ENCODE data around the gene EFNA5.

Gene EFNA5

DNA sequence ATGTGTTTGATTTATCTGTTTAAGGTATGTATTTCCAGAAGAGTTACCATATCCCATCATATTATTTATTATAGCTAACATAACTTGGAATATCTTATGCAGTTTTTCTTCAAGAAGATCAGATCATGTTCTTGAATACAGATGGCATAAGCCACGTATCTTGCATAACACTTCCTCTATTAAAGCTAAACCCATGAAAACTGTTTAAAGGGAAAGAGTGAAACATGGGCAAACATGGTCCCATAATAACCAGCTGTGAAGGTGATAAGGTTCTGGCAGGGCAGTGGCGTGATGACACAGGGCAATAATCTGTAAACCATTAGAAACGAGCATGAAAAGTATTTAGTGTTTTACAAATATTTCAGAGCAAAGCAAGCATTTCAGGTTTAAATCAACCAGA lies 34.2 kb downstream of the EFNA5 start:
- DNase-seq, result no peak

DNA sequence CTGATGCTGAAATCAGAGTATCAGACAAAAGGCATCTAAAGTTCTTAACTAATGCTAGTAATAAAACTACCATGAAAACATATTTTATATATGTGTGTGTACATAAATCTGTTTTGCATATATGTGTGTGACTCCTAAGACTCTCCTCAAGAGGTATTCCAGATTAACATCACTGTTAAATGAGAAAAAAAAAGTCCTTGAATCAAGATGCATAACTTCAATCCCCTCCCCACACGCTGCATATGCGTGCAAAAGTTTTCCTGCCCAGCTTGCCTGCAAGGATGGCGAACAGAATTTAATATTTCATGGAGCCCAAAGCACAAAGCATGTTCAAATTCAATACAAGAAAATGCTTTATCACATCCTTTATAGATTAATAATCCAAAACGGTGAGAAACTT lies 34.7 kb downstream of the EFNA5 start:
- DNase-seq, result no peak

DNA sequence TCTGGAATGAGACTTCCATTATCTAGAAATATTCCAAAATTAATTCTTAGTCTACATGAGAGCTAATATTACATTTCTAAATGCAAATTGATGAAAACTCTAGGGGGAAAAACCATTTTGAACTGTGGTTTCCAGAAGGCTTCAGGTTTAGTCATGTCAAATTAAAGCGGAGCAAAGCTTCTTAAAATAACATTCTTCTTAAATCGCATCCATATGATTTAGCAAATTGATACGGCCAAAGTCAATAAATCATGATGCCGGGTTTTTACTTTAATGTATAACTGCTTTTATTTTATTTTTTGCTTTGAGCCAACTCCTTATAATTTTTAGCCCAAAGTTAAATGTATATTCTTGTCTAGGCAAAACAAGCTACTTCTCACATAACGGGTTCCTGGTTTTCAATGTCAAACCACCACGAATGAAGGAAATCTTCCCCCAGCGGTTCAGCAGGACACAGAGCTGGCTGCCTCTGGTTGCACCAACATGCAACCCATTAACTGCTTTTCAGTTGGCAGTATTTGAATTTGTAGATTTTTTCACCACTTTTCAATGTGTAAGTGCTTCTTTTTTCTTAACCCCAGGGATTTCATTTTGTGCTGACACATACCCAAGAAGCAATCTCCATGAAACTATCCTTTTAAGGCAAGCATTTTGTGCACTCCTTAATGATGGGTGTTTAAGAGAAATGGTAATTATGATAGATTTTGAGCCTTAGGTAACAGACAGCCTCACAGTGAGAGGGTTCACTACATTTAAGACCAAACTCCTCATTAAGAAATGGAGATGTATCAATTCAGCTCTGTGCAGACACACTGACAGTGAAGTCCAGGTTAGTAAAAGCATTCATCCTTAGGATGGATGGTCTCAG lies 35.5 kb downstream of the EFNA5 start:
- DNase-seq, result no peak

DNA sequence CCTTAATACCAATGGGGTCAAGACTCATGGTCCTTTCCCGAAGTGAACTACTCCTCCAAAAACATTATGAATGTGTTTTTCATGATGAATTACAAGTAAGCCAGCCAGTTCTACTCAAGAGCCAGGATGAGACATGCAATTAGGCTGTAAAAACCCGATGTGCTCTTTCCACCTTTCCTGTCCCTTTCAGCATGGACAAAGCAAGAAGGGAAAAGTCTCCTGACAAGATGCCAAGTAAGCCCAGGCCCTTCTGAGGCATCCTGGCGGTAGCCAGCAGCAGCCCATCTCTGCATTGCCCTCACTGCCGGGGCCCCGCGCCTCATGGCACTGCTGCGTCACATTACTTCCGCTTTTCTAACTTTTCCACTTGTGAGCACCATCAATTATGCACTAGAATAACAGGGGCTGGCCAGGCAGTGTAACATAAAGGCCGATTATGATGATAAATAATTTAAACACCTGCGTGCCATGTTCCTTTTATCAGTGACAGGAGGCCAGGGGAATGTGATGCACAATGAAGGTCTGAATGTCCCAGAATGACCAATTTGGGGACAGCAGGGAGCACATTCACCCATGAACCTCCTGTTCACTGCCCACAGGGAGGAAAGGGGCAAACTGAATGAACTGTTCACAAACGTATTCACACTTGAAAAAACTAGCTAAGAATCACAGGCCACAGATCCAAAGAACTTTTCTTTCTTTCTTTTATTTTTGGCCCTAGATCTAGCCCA lies 37.4 kb downstream of the EFNA5 start:
- no peak for DNase-seq

DNA sequence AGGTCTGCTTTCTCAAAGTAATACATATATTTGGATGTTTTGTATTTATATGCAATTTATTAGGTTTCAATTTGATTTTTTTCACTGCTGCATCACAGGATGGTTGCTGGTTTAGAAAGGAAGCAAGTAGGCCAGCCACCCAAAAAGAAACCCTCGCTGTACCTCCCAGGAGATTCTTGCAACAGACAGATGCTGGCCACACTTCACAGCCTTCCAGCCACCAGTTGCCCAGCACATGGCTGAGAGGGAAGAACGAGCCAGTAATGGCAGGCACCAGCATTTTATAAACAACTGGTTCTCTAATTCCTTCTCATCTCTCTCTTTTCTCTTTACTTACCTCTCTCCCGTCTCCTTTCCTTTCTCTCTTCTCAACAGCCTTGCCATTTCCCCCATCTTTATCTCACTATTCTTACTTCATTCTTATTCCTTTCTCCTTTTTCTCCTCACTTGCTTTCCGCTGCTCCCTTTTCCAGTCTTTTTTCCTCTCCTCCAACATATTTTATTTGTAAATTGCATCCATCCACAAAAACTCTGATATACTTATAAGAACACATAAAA lies 38.9 kb downstream of the EFNA5 start:
- DNase-seq, result no peak

DNA sequence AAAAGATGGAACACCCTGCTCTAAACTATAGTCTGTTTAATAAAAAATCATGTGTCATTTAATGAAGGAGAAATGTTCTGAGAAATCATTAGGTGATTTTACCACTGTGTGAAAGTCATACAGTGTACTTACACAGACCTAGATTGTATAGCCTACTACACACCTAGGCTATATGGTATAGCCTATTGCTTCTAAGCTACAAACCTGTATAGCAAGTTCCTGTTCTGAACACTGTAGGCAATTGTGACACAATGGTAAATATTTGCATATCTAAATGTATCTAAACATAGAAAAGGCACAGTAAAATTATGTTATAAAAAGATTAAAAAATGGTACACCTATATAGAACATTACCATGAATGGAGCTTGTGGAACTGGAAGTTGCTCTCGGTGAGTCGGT lies 40.6 kb downstream of the EFNA5 start:
- no peak for DNase-seq

DNA sequence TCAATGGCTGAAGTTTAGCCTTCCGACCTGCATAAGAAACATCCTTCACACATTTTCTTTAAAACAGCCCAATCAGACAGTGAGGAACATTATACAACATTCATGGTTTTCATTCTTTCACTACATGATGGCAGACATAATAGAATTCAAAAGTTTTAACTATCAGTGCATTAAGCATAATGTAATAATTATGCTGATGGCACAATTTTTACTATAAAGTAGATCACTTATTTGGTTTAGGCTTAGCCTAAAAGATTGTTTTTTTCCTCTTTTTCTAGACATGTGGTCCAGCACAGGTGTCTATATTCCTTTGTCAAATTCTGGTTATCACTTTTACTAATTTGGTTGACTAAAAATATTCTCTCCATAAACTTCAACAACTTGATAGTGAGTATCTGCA lies 46.5 kb downstream of the EFNA5 start:
- no peak for DNase-seq

DNA sequence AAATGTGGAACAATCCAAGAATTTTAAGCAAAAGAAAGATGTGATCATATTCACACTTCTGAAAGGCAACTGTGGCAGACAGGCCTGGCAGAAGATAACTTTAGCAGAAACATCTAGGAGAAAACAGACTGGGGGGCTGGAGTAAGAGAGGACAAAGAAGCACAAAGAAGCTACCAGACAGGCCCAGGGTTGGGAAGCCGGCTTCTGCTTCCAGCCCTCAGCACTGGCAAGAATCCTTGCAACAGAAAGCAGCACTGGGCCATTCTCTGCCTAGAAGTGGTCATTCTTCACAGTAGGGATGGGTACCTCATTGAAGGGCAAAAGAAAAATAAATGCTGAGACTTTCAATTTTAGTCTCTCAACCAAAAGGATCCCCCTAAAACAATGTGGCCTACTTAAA lies 49.6 kb downstream of the EFNA5 start:
- no peak for DNase-seq

DNA sequence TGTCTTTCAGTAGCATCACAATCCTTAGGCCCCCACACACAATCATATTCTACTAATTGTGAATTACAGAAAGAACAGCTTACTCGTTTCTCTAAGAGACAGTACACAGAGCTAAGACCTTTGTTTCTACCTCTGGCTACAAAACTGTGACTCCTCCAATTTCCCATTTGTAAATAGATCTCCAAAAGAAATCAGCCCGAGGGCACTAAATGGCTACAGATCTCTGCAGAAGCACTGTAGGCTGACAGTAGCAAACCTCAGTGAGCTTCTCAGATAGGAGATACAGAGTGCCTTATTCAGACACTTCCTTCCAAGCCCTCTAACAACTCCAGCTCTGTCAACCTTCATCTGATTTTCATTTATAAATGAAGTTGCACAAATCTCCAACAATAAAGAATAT lies 51.0 kb downstream of the EFNA5 start:
- no peak for DNase-seq

DNA sequence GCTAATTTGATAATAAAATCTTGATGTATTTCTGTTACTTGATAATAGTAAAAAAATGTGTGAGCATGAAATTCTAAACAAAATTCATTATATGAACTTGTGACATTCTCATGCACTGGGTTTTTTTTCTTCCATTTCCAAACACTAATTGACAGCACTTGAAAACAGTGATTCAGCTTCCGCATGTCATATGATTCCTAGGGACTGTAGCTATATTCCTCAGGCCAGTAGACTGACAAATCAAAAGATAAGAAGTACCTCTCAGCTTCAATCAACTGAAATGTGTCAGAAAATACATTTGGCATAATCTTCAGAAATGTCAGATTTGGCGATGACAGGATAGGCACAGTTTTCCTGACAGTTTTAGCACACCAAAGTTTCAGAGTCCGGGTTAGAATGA lies 52.5 kb downstream of the EFNA5 start:
- DNase-seq, result no peak

DNA sequence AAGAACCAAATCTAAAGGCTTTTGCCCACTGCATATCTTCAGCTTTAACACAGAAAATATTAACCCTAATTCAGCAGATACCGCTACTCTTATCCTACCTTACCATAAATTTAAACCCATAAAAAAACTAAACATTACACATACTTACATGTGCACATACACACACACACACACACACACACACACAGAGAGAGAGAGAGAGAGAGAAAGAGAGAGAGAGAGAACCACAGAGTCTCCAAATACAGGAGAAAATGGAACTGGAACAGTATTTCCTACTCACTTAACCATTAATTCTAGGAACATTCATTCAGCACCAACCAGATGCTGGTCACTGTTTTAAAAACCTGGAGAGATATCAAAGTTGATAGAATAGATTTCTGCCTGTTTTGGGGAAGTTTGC lies 53.7 kb downstream of the EFNA5 start:
- no peak for DNase-seq

DNA sequence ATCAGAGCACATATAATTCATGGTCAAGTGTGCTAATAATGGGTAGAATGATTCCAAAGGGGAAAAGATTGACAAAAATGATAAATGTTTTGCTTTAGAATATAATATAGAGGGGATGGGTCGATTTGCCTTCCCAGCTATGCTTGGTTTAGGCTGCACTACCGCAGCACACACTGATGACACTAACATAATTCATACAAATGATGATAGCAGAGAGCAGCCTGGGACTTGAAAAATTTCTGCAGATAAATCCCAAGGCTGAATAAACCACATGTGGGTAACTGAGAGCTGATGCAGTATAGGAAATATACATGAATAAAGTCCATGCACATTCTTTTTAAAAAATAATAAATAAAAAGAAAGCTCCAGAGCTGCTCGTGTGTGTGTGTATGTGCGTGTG lies 54.5 kb downstream of the EFNA5 start:
- DNase-seq, result no peak

DNA sequence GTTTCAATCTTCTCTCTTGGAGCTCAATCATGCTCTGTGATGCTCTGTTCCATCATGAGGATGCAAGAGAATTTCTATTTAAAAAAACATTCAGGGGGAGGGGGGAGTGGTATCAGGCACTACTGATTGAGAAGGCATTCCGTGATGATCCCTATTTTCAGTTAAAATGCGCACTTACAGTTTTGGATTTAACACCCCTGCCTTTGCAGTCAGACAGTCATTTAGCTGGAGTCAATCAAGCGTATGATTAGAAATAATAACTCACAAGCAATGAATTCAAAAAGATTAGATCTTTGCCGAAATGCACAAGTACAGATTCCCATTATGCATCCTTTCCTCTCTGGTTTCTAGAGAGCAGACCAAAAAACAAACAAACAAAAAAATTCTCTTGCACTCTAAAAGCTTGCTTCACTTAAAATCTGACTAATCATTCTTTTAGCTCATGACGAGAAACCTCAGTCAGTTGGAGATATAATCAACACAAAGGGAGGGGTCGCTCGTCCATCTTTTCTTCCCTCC lies 55.4 kb downstream of the EFNA5 start:
- DNase-seq, result no peak

DNA sequence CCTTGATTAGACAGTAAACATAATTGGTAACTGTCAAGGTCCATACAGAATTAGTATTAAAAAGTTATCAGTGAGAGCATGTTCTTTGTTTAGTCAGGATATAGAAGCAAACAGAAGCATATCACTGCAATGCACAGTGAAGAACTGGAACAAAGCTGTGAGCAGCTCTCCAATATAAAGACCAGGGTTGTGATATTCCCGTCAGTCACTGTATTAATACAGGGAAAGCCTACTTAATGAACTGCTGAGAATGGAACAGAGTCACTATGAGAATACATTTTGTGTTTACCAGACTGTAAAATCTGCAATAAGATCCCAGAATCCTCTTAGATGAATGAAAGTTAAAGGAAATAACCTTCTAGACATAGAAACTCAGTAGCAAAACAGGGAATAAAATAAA lies 58.2 kb downstream of the EFNA5 start:
- DNase-seq, result no peak

DNA sequence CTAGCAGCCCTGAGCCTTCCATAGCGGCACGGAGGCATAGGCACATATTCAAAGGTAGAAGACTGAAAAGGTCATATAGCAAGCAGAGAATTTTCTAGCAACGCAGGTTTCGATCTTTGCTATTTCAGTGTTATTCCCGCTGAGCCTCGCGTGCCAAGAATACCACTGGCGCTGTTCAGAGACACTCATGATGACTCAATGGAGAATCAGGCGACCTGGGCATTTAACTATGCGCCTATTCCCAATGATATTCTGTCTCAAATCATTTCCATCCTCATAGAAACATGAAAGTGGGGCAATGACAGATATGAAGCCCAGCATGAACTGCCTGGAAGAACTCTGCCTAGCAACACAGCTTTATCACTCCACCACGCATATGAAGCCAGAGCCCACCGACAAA lies 59.9 kb downstream of the EFNA5 start:
- no peak for DNase-seq

DNA sequence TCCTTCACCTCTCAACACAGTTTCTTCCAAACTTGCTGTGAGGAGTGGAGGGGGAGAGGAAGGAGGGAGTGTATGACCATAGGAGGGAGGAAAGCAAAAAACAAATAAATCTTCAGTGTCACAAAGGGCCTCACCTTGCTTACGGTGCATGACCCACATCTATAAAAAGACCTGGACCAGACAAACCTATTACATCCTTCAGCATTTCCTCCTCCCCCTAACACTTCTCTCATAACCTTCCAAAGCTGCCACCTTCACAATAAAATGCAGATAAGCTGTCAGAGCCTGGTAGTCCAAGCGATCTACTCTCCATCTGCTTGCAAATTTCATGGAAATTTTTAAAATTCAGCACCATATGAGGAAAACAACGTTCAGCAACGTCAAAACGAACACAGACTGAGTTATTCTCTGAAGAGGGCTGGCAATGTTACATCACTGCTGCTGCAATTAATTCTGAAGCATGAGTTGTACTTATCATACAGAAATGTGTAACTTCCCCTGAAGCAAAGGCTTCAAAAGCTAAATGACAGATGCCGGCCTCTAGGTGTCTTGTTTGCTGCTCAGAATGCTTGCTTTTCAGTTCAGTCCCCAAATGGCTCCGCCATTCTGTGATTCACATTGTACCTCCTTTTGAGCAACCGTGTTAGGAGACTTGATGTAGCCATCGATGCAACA lies 62.9 kb downstream of the EFNA5 start:
- DNase-seq, result no peak

DNA sequence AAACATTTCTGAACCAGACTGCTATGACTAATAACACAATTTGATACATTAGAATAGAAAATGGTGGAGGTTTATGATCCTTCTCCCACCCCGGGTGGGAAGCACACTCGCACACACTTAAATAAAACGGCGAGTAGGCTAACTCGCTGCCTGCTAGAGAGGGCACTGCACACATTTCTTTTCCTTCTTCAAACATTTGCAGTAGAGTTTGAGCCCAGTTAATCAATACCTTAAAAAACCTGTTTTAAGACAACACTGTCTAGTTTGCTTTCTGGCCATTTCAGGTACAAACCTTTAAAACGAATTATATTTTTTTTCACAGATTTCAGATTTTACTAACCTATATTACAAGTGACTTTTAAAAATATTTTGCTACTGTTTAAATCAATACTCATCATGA lies 63.5 kb downstream of the EFNA5 start:
- DNase-seq, result no peak

DNA sequence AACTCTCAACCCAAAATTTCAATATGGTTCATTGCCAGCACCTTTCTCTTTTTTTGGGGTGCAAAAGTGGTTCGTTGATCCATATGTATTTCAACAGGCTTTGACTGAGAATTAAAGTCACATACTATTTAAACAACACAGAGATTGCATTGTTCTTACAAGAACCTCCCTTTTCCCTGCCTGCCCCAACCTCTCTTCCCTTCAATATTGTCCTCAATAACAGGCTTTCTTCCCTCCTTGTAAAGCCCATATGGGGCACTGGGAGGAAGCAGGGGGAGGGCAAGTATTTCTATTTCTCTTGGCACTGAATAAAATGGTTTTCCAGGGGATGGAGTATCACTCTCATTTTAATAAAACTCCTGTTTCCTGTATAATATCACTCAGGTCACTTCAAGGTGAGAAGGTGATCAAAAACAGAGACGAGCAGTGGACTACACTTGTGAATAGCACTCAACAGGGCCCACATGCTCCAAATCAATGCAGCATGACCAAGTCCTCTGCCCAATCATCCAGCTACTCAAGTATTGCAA lies 65.1 kb downstream of the EFNA5 start:
- DNase-seq, result no peak

DNA sequence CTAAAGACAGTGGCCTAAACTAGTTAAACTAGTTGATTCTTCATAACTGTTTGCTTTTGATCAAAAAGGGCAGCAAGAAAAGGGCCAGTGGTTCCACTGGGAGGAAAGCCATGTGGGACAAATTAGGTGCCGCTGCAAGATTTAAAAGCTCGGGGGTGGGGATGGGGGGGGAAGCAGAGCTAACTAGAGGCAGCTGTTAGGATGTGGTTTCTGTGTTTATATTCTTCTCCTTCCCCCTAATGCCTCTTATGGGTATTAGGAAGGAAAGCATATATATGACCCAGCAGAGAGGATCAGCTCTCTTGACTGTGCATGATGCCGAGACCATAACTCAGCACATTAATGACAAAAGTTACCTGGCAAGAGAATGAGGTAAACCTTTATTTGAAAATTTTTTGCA lies 65.7 kb downstream of the EFNA5 start:
- no peak for DNase-seq

DNA sequence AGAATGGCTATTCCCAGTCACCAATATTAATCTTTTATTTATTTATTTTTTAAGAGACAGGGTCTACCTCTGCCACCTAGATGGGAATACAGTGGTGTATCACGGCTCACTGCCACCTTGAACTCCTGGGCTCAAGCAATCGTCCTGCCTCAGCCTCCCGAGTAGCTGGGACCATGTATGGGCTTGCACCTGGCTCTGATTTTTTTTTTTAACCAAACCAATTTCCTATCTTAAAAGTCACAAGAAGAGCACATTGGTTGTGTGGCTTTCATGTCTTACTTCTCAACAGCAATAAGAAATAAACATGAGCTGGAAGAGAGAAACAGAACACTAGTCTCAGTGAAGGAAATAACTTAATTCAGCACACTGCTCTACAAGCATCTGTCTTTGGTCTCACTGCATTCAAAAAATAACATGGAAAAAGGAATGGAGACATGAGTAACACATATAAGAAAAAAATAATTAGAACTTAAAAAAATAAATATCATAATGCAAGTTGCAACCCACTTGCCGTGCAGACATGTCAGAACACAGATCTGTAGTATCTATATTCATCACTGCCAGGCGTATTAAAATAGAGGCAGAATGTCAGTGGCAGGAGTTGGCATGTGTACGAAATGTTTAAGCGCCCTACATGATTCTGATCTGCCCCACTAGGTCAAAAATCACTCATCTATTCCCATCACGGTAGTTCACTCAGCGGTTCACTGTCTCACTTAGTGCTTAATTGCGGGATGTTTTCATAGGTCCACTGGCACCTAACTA lies 66.4 kb downstream of the EFNA5 start:
- no peak for DNase-seq

DNA sequence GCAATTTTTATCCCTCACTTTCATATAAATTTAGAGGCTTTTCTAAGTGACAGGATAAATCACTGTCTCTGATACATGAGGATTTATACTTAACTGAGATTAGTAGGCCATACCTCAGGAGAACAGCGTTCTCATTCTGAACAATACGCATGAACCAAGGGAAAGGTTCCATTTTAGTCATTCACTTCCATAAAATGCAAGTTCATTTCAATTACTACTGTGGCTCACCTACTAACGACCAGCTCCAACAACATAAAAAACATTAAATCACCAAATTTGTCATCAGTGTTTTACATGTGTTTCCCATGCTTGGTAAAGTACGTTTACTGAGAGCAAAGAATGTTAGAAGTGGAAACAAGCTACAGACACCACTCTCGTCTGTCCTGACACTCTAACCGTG lies 67.4 kb downstream of the EFNA5 start:
- no peak for DNase-seq

DNA sequence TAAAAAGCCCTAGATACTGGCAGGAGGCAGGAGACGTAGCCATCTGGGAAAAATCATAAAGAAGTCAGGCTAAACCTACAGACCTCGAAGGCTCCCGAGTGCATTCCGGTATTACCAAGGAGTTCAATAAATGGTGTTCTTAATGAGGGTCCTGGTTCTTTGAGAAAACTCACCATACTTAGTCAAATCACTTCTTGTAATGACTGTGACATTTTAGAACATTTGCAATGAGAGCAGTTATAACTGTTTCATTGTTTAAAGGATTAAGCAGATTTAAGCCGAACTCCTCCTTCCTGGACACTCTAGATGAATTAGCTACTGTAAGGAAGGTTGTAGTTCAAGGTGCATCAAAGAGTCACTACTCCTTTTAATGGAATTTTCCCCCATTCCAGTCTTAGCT lies 67.8 kb downstream of the EFNA5 start:
- no peak for DNase-seq
